Hematopoietic multipotent progenitor cell (in vitro differentiated cells): ENCODE measurements around the gene NLRP14. TPM values are rescaled to one million over a fixed set of nuclear protein-coding genes. Genes with fewer than 3 reads are reported as not detected.

ENCODE experiments used
- DNase-seq, 3 donors: peaks; one replicate each; pipeline ENCODE4 v3.0.0-alpha.2; 2011 to 2015; ENCODE audit warnings: low read depth in 2 of 3, low spot score in 2 of 3
- total RNA-seq: library from RNA; depleted of rRNA; stranded (reverse); fragments of >200 nt; gene quantifications from one replicate; pipeline ENCODE4 v1.2.3, GENCODE V29; 2012

Gene NLRP14
- total RNA-seq, 1 donor: under 0.01 TPM

DNA sequence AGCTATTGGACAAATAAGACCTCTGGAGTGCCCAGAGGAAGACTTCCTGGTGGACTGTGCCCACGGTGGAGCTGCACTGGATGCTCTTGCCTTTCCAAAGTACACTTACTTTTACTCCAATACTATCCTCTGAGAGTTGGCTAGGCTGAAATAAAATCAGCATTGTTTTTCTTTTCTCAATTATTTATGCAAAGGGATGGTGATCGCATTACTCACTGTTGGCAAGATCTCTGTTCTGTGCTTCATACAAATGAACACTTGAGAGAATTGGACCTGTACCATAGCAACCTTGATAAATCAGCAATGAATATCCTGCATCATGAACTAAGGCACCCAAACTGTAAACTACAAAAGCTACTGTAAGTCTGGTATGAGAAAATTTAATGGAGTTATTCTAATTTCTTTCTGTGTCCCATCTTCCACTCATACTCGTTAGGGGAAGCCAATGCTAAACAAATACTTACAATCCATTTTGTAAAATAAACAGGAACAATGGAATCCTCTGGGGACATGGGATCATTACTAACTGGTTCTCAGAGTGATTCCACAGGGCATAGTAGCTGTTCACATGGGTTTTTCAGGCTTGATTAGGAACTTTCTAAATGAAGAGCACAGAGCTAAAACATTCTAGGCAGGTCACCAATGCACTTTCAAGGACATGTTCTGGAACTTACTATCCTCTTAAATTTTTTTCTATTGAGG lies 26.3 kb downstream of the NLRP14 start:
- no peak for DNase-seq

- no peak for DNase-seq
These were observed 29.9 kb downstream of the NLRP14 start for GRCh38 chr11:7050191-7050590.

GRCh38 chr11:7056828-7057513 lies 36.7 kb downstream of the NLRP14 start:
- no peak for DNase-seq

- DNase-seq: no peak
These were observed 37.4 kb downstream of the NLRP14 start for GRCh38 chr11:7057641-7058040.

DNA sequence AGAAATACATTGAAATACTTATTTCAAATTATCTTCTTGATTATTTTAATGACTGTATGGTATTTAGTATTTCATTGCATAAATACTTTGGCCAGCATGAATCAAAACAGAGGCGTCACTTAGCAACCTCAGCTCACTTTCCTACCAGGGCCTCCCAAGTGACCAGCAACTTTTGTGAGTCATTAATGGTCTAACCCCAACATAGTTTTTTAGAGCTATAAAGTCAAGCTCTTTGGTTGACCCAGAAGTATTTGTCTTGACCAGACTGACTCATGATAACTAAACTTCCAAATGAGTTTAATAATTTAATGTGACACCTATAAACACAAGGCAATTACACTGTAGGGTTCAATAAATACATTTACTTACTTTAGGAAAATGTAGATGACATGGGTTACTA lies 40.6 kb downstream of the NLRP14 start:
- no peak for DNase-seq

GRCh38 chr11:7062534-7062933 lies 42.3 kb downstream of the NLRP14 start:
- no peak for DNase-seq

DNA sequence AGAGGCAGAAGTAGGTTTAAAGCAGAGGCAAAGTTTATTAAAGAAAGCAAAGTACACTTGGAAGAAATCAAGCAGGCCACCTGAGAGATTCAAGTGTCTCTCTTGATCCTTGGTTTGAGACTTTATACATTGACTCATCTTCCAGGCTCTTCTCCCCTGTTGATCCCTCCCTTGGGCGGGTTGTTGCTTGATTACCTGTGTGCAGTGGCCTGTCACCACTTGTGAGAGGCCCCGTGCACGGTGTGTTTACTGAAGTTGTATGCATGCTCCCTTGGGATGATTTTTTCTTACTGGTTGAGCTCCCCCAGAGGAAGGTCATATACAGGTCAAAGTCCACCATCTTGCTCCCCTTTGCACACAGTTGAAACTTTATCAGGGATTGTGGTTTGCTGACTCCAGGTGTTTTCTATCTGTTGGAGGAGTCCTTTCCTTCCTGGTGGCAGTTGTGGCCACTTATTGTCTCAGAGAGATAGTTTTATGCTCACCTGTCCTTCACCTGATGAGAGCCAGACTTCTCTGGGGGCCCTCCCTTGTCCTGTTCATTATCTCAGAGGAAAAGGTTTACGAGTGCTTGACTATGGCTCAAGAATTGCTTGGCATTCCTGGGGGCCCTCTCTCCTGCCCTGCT lies 52.2 kb downstream of the NLRP14 start:
- no peak for DNase-seq

- DNase-seq: no peak
These were observed 56.8 kb downstream of the NLRP14 start for GRCh38 chr11:7077101-7077500.

GRCh38 chr11:7079545-7080135 lies 59.4 kb downstream of the NLRP14 start:
- no peak for DNase-seq

- no peak for DNase-seq
These were observed 60.6 kb downstream of the NLRP14 start for GRCh38 chr11:7080900-7081299.

- DNase-seq: no peak
These were observed 61.2 kb downstream of the NLRP14 start for GRCh38 chr11:7081441-7081840.

DNA sequence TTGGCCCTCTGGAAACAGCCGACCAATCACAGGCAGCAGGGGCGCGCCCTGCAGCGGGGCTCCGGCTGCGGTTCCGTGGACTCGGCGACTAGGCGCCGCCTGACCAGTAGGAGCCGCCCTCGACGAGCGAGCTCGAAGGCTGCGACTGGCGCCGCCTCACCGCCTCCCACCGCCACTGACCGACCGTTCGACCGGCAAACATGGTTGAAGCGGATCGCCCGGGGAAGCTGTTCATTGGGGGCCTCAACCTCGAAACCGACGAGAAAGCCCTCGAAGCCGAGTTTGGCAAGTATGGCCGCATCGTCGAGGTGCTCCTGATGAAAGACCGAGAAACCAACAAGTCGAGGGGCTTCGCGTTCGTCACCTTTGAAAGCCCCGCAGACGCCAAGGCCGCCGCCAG lies 68.6 kb downstream of the NLRP14 start, which contains the start of gene RBMXL2:
Gene RBMXL2, plus strand, starts transcription at position 78 of the 400 bp plus-strand sequence. Its CDS starts 123 bp downstream, at position 201.
- DNase-seq: peak in 1 of 3 donors; percentile 9

DNA sequence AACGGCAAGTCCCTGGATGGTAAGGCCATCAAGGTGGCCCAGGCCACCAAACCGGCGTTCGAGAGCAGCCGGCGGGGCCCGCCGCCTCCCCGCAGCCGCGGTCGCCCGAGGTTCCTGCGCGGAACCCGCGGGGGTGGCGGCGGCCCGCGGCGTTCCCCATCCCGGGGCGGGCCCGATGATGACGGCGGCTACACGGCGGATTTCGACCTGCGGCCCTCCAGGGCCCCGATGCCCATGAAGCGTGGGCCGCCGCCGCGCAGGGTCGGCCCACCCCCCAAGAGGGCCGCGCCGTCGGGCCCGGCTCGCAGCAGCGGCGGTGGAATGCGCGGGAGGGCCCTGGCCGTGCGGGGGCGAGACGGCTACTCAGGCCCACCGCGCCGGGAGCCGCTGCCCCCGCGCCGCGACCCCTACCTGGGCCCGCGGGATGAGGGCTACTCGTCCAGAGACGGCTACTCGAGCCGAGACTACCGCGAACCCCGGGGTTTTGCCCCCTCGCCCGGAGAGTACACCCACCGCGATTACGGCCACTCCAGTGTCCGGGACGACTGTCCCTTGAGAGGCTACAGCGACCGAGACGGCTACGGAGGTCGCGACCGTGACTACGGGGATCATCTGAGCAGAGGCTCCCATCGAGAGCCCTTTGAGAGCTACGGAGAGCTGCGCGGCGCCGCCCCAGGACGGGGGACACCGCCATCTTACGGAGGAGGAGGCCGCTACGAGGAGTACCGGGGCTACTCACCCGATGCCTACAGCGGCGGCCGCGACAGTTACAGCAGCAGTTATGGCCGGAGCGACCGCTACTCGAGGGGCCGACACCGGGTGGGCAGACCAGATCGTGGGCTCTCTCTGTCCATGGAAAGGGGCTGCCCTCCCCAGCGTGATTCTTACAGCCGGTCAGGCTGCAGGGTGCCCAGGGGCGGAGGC lies 69.3 kb downstream of the NLRP14 start:
- DNase-seq: no peak

GRCh38 chr11:7098235-7098832 lies 78.1 kb downstream of the NLRP14 start:
- DNase-seq: peak; percentile 23 to 81 (median 45)

DNA sequence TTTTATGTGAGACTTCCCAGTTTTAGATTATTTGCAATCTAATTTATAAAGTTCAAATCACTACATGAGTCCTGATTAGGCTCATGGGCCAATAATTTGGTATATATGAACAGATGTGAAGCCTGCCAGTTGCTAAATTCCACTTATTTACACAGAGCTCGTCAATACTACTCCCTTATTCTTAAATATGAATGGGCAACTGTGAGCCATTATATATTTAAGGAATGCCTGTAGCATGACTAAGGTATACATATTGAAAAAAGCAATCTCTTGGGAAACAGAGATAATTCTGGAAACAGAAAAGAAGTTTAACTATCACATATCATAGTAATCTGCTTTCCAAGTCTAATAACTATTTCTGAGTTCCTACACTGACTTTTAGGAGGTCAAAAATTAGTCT lies 95.5 kb downstream of the NLRP14 start:
- DNase-seq: no peak

DNA sequence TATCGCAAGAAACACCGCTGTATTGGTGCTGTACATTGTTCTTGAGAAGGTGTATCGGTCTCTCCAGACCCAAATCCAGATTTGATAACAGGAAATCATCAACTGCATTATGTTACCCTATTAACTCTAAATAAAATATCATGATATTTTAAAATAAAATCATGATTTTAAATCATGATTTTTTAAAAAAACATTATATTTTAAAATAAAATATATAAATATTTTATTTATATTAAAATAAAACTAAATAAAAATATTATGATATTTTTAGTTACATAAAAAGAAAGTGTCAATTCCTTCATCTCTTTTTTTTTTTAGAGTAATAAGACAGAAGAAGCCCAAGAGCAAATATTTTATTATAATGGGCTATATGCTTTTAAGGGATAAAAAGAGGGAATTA lies 96.1 kb downstream of the NLRP14 start:
- no peak for DNase-seq
